ENCODE data around the gene RHEX.

RHEX gene

GRCh38 chr1:206098242-206098919 lies 45.4 kb downstream of the RHEX start:
- H3K9me3 ChIP-seq (ENCODE audit: control extremely low read depth in 1 of 5, control insufficient read depth in 4 of 5, insufficient read depth in 2 of 5, low read depth in 1 of 5, low read length in 4 of 5), result no peaks in the 10 kb centered on the region
- no peak overlapping the region for H3K4me3 ChIP-seq (ENCODE audit: control insufficient read depth in 1 of 7, extremely low read depth in 1 of 7, insufficient read depth in 4 of 7, low read depth in 2 of 7, low read length in 6 of 7)
- CTCF ChIA-PET, result interaction anchor here (1.3 to 2.5 kb wide), 3 partner anchors 8 to 100 kb away, joined by 3 to 14 read pairs (median 11); no protein-coding TSS in a partner anchor

GRCh38 chr1:206100226-206100815 lies 47.3 kb downstream of the RHEX start:
- POLR2A ChIA-PET, result no interaction called here
- 80% methylated on average over 1 of the region's 1 CpG for WGBS (ENCODE audit: insufficient coverage)
- peaks cover 0 to 3% (median 1%) of the 10 kb centered on the region in 4 experiments for H3K36me3 ChIP-seq (ENCODE audit: control insufficient read depth in 4 of 4, insufficient read depth in 4 of 4, low read length in 3 of 4)
- CTCF ChIA-PET, result interaction anchor here (0.7 to 13.0 kb wide), 6 partner anchors 8 to 116 kb away, joined by 3 to 222 read pairs (median 4); no protein-coding TSS in a partner anchor
- no peak for DNase-seq
- peaks cover 28 to 85% (median 65%) of the 10 kb centered on the region in 4 experiments for H3K4me1 ChIP-seq (ENCODE audit: control extremely low read depth in 1 of 4, control insufficient read depth in 4 of 4, insufficient read depth in 4 of 4, low read length in 3 of 4)
- H3K4me3 ChIP-seq (ENCODE audit: control insufficient read depth in 1 of 7, extremely low read depth in 1 of 7, insufficient read depth in 4 of 7, low read depth in 2 of 7, low read length in 6 of 7), result peak overlapping the region in 1 of 7 experiments; percentile 7
- no peaks in the 10 kb centered on the region for H3K9me3 ChIP-seq (ENCODE audit: control extremely low read depth in 1 of 5, control insufficient read depth in 4 of 5, insufficient read depth in 2 of 5, low read depth in 1 of 5, low read length in 4 of 5)
- H3K27ac ChIP-seq (ENCODE audit: insufficient read depth in 1 of 2, low read depth in 1 of 2, low read length in 2 of 2, poor library complexity in 1 of 2, severe bottlenecking in 2 of 2), result no peak overlapping the region
- H3K27me3 ChIP-seq (replicated peaks in 2 of 5; ENCODE audit: control insufficient read depth in 4 of 5, insufficient read depth in 5 of 5, low read length in 4 of 5), result no peaks in the 10 kb centered on the region

More at GRCh38 chr1:206098242-206098919, 45.4 kb downstream of the RHEX start:
- DNase-seq, result no peak
- no peaks in the 10 kb centered on the region for H3K27me3 ChIP-seq (replicated peaks in 2 of 5; ENCODE audit: control insufficient read depth in 4 of 5, insufficient read depth in 5 of 5, low read length in 4 of 5)
- WGBS (ENCODE audit: insufficient coverage), result 100% methylated on average over 2 of the region's 9 CpGs
- peaks cover 0 to 3% (median 1%) of the 10 kb centered on the region in 4 experiments for H3K36me3 ChIP-seq (ENCODE audit: control insufficient read depth in 4 of 4, insufficient read depth in 4 of 4, low read length in 3 of 4)
- H3K4me1 ChIP-seq (ENCODE audit: control extremely low read depth in 1 of 4, control insufficient read depth in 4 of 4, insufficient read depth in 4 of 4, low read length in 3 of 4), result peaks cover 34 to 82% (median 72%) of the 10 kb centered on the region in 4 experiments
- POLR2A ChIA-PET, result interaction anchor here (0.6 kb wide), 1 partner anchor 59 kb away, joined by 3 read pairs; no protein-coding TSS in a partner anchor
- no peak overlapping the region for H3K27ac ChIP-seq (ENCODE audit: insufficient read depth in 1 of 2, low read depth in 1 of 2, low read length in 2 of 2, poor library complexity in 1 of 2, severe bottlenecking in 2 of 2)

GRCh38 chr1:206101351-206102045 lies 48.5 kb downstream of the RHEX start:
- Histone ChIP-seq H3K4me1 (ENCODE audit: control extremely low read depth in 1 of 4, control insufficient read depth in 4 of 4, insufficient read depth in 4 of 4, low read length in 3 of 4) (peaks cover 28 to 91% (median 69%) of the 10 kb centered on the region in 4 experiments), H3K4me3 (ENCODE audit: control insufficient read depth in 1 of 7, extremely low read depth in 1 of 7, insufficient read depth in 4 of 7, low read depth in 2 of 7, low read length in 6 of 7) (peak overlapping the region in 2 of 7 experiments; percentile 44 to 53), H3K9me3 (ENCODE audit: control extremely low read depth in 1 of 5, control insufficient read depth in 4 of 5, insufficient read depth in 2 of 5, low read depth in 1 of 5, low read length in 4 of 5) (no peaks in the 10 kb centered on the region), H3K36me3 (ENCODE audit: control insufficient read depth in 4 of 4, insufficient read depth in 4 of 4, low read length in 3 of 4) (peaks cover 0 to 3% (median 1%) of the 10 kb centered on the region in 4 experiments), H3K27me3 (replicated peaks in 2 of 5; ENCODE audit: control insufficient read depth in 4 of 5, insufficient read depth in 5 of 5, low read length in 4 of 5) (no peaks in the 10 kb centered on the region), H3K27ac (ENCODE audit: insufficient read depth in 1 of 2, low read depth in 1 of 2, low read length in 2 of 2, poor library complexity in 1 of 2, severe bottlenecking in 2 of 2) (peak overlapping the region; percentile 21 to 49)
- DNase-seq, result no peak
- 66% methylated on average over 5 of the region's 6 CpGs for WGBS (ENCODE audit: insufficient coverage)
- ChIA-PET CTCF (interaction anchor here (0.9 to 13.0 kb wide), 10 partner anchors 9 to 117 kb away, joined by 3 to 222 read pairs (median 4); no protein-coding TSS in a partner anchor), POLR2A (no interaction called here)

GRCh38 chr1:206102292-206102936 lies 49.4 kb downstream of the RHEX start:
- Histone ChIP-seq H3K4me1 (ENCODE audit: control extremely low read depth in 1 of 4, control insufficient read depth in 4 of 4, insufficient read depth in 4 of 4, low read length in 3 of 4) (peaks cover 28 to 84% (median 65%) of the 10 kb centered on the region in 4 experiments), H3K36me3 (ENCODE audit: control insufficient read depth in 4 of 4, insufficient read depth in 4 of 4, low read length in 3 of 4) (peaks cover 0 to 3% (median 1%) of the 10 kb centered on the region in 4 experiments), H3K9me3 (ENCODE audit: control extremely low read depth in 1 of 5, control insufficient read depth in 4 of 5, insufficient read depth in 2 of 5, low read depth in 1 of 5, low read length in 4 of 5) (no peaks in the 10 kb centered on the region), H3K27me3 (replicated peaks in 2 of 5; ENCODE audit: control insufficient read depth in 4 of 5, insufficient read depth in 5 of 5, low read length in 4 of 5) (no peaks in the 10 kb centered on the region), H3K27ac (ENCODE audit: insufficient read depth in 1 of 2, low read depth in 1 of 2, low read length in 2 of 2, poor library complexity in 1 of 2, severe bottlenecking in 2 of 2) (peak overlapping the region; percentile 21 to 49), H3K4me3 (ENCODE audit: control insufficient read depth in 1 of 7, extremely low read depth in 1 of 7, insufficient read depth in 4 of 7, low read depth in 2 of 7, low read length in 6 of 7) (peak overlapping the region in 1 of 7 experiments; percentile 53)
- CTCF ChIA-PET, result interaction anchor here (0.9 to 13.0 kb wide), 10 partner anchors 10 to 118 kb away, joined by 3 to 222 read pairs (median 4); no protein-coding TSS in a partner anchor
- POLR2A ChIA-PET, result no interaction called here
- DNase-seq, result peak; percentile 69 to 84 (median 77)

- Histone ChIP-seq H3K36me3 (ENCODE audit: control insufficient read depth in 4 of 4, insufficient read depth in 4 of 4, low read length in 3 of 4) (peaks cover 0 to 2% (median under 1%) of the 10 kb centered on the region in 4 experiments), H3K9me3 (ENCODE audit: control extremely low read depth in 1 of 5, control insufficient read depth in 4 of 5, insufficient read depth in 2 of 5, low read depth in 1 of 5, low read length in 4 of 5) (no peaks in the 10 kb centered on the region), H3K27me3 (replicated peaks in 2 of 5; ENCODE audit: control insufficient read depth in 4 of 5, insufficient read depth in 5 of 5, low read length in 4 of 5) (no peaks in the 10 kb centered on the region), H3K4me1 (ENCODE audit: control extremely low read depth in 1 of 4, control insufficient read depth in 4 of 4, insufficient read depth in 4 of 4, low read length in 3 of 4) (peaks cover 27 to 68% (median 50%) of the 10 kb centered on the region in 4 experiments), H3K4me3 (ENCODE audit: control insufficient read depth in 1 of 7, extremely low read depth in 1 of 7, insufficient read depth in 4 of 7, low read depth in 2 of 7, low read length in 6 of 7) (no peak overlapping the region), H3K27ac (ENCODE audit: insufficient read depth in 1 of 2, low read depth in 1 of 2, low read length in 2 of 2, poor library complexity in 1 of 2, severe bottlenecking in 2 of 2) (no peak overlapping the region)
- ChIA-PET CTCF (interaction anchor here (0.8 to 13.0 kb wide), 8 partner anchors 11 to 185 kb away, joined by 3 to 222 read pairs (median 10); no protein-coding TSS in a partner anchor), POLR2A (no interaction called here)
- WGBS (ENCODE audit: insufficient coverage), result 100% methylated on average over 8 of the region's 10 CpGs
- DNase-seq, result no peak
Measured at GRCh38 chr1:206103979-206104378, 51.0 kb downstream of the RHEX start.

- ChIA-PET CTCF (interaction anchor here (0.7 to 13.0 kb wide), 27 partner anchors 9 to 314 kb away, joined by 3 to 222 read pairs (median 6); partner anchors contain the start of gene CTSE), POLR2A (interaction anchor here (1.4 kb wide), 1 partner anchor 75 kb away, joined by 3 read pairs; no protein-coding TSS in a partner anchor)
- no peak for DNase-seq
- WGBS (ENCODE audit: insufficient coverage), result 96% methylated on average over 3 of the region's 4 CpGs
- H3K27me3 ChIP-seq (replicated peaks in 2 of 5; ENCODE audit: control insufficient read depth in 4 of 5, insufficient read depth in 5 of 5, low read length in 4 of 5), result no peaks in the 10 kb centered on the region
- no peaks in the 10 kb centered on the region for H3K9me3 ChIP-seq (ENCODE audit: control extremely low read depth in 1 of 5, control insufficient read depth in 4 of 5, insufficient read depth in 2 of 5, low read depth in 1 of 5, low read length in 4 of 5)
- H3K36me3 ChIP-seq (ENCODE audit: control insufficient read depth in 4 of 4, insufficient read depth in 4 of 4, low read length in 3 of 4), result no peaks in the 10 kb centered on the region
- no peak overlapping the region for H3K4me3 ChIP-seq (ENCODE audit: control insufficient read depth in 1 of 7, extremely low read depth in 1 of 7, insufficient read depth in 4 of 7, low read depth in 2 of 7, low read length in 6 of 7)
- H3K4me1 ChIP-seq (ENCODE audit: control extremely low read depth in 1 of 4, control insufficient read depth in 4 of 4, insufficient read depth in 4 of 4, low read length in 3 of 4), result peaks cover 21 to 53% (median 37%) of the 10 kb centered on the region in 4 experiments
- no peak overlapping the region for H3K27ac ChIP-seq (ENCODE audit: insufficient read depth in 1 of 2, low read depth in 1 of 2, low read length in 2 of 2, poor library complexity in 1 of 2, severe bottlenecking in 2 of 2)
Measured at GRCh38 chr1:206105464-206105995, 52.6 kb downstream of the RHEX start.
